C4-2B (cell line): ENCODE measurements around the gene ANAPC2.

ENCODE experiments used
- ZFX ChIP-seq: fragments of 450-650 bp; IDR thresholded peaks from 2 replicates; pipeline ENCODE4 v1.6.1; 2017
- TF ChIP-seq, protein P1 (sequence below): fragments of 450-650 bp; conservative IDR thresholded peaks from 2 replicates; pipeline ENCODE4 v1.5.1; 2017; ENCODE audit warnings: mild to moderate bottlenecking

DNA sequence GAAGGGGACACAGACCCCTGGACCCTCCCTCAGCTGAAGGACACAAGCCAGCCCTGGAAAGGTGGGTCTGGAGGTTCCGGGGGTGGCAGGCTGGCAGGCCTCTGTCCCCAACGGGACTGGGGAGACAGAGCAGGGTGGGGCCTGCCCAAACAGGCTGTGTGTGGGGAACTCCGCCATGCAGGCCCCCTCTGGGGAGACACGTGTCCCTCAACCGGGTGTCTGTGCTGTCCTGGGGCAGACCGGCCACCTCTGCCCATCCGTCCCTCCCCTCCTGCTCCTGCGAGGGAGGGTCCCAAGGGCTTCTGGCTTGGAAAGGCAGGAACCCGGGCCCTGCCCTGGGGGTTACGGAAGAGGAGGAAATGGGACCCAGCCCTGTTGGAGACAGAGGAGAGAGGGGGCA is 43.7 kb upstream of the ANAPC2 start:
- TF ChIP-seq, protein P1, sequence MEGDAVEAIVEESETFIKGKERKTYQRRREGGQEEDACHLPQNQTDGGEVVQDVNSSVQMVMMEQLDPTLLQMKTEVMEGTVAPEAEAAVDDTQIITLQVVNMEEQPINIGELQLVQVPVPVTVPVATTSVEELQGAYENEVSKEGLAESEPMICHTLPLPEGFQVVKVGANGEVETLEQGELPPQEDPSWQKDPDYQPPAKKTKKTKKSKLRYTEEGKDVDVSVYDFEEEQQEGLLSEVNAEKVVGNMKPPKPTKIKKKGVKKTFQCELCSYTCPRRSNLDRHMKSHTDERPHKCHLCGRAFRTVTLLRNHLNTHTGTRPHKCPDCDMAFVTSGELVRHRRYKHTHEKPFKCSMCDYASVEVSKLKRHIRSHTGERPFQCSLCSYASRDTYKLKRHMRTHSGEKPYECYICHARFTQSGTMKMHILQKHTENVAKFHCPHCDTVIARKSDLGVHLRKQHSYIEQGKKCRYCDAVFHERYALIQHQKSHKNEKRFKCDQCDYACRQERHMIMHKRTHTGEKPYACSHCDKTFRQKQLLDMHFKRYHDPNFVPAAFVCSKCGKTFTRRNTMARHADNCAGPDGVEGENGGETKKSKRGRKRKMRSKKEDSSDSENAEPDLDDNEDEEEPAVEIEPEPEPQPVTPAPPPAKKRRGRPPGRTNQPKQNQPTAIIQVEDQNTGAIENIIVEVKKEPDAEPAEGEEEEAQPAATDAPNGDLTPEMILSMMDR: no peak
- TF ChIP-seq ZFX: no peak
